ENCODE measurements around the gene BACE2.

BACE2 gene

GRCh38 chr21:41148798-41149197 is 19.2 kb upstream of the BACE2 start:
- no peak for DNase-seq (ENCODE audit: low spot score)

GRCh38 chr21:41149199-41149598 is 18.8 kb upstream of the BACE2 start:
- DNase-seq (ENCODE audit: low spot score): no peak

GRCh38 chr21:41152147-41152546 is 15.8 kb upstream of the BACE2 start:
- no peak for DNase-seq (ENCODE audit: low spot score)

GRCh38 chr21:41153443-41153842 is 14.5 kb upstream of the BACE2 start:
- no peak for DNase-seq (ENCODE audit: low spot score)

GRCh38 chr21:41156142-41156541 is 11.8 kb upstream of the BACE2 start:
- no peak for DNase-seq (ENCODE audit: low spot score)

- no peak for DNase-seq (ENCODE audit: low spot score)
Observed at GRCh38 chr21:41158026-41158425, 9.9 kb upstream of the BACE2 start.

- DNase-seq (ENCODE audit: low spot score): no peak
Observed at GRCh38 chr21:41160036-41160435, 7.9 kb upstream of the BACE2 start.

GRCh38 chr21:41161428-41161827 is 6.5 kb upstream of the BACE2 start:
- DNase-seq (ENCODE audit: low spot score): no peak

- no peak for DNase-seq (ENCODE audit: low spot score)
Observed at GRCh38 chr21:41162096-41162495, 5.9 kb upstream of the BACE2 start.

GRCh38 chr21:41163091-41163490 is 4.9 kb upstream of the BACE2 start:
- DNase-seq (ENCODE audit: low spot score): no peak

GRCh38 chr21:41164052-41164451 is 3.9 kb upstream of the BACE2 start:
- DNase-seq (ENCODE audit: low spot score): no peak

GRCh38 chr21:41164981-41165655 is 2.8 kb upstream of the BACE2 start:
- DNase-seq (ENCODE audit: low spot score): no peak

GRCh38 chr21:41166884-41167283 is 1.1 kb upstream of the BACE2 start:
- no peak for DNase-seq (ENCODE audit: low spot score)

- no peak for DNase-seq (ENCODE audit: low spot score)
Observed at GRCh38 chr21:41168391-41169257, 664 bp downstream of the BACE2 start.

- DNase-seq (ENCODE audit: low spot score): no peak
Observed at GRCh38 chr21:41169258-41169576, 1.3 kb downstream of the BACE2 start.

- no peak for DNase-seq (ENCODE audit: low spot score)
Observed at GRCh38 chr21:41169701-41170100, 1.7 kb downstream of the BACE2 start.

GRCh38 chr21:41170442-41170841 is 2.5 kb downstream of the BACE2 start:
- DNase-seq (ENCODE audit: low spot score): no peak

GRCh38 chr21:41170859-41171609 is 3.1 kb downstream of the BACE2 start:
- no peak for DNase-seq (ENCODE audit: low spot score)

- no peak for DNase-seq (ENCODE audit: low spot score)
Observed at GRCh38 chr21:41175080-41175479, 7.1 kb downstream of the BACE2 start.

GRCh38 chr21:41176846-41177245 is 8.9 kb downstream of the BACE2 start:
- DNase-seq (ENCODE audit: low spot score): no peak

- DNase-seq (ENCODE audit: low spot score): no peak
Observed at GRCh38 chr21:41180752-41181151, 12.8 kb downstream of the BACE2 start.

- no peak for DNase-seq (ENCODE audit: low spot score)
Observed at GRCh38 chr21:41182547-41182946, 14.6 kb downstream of the BACE2 start.

- no peak for DNase-seq (ENCODE audit: low spot score)
Observed at GRCh38 chr21:41183575-41183974, 15.6 kb downstream of the BACE2 start.
